Retinal pigment epithelial cell (primary cell): Measurements from ENCODE around the gene HPSE.

Experiments used
- DNase-seq: peaks from one replicate; pipeline ENCODE4 v3.0.0-alpha.2; 2010; ENCODE audit warnings: low read depth
- H3K4me3 ChIP-seq: 2 replicates; pipeline ENCODE4 v1.5.1; 2011; ENCODE audit warnings: mild to moderate bottlenecking, low read length, control low read depth, moderate library complexity
- CTCF ChIP-seq: conservative IDR thresholded peaks from 2 replicates; pipeline ENCODE4 v1.5.1; 2011; ENCODE audit warnings: low read depth, low read length, control low read depth, inconsistent platforms

The HPSE gene

DNA sequence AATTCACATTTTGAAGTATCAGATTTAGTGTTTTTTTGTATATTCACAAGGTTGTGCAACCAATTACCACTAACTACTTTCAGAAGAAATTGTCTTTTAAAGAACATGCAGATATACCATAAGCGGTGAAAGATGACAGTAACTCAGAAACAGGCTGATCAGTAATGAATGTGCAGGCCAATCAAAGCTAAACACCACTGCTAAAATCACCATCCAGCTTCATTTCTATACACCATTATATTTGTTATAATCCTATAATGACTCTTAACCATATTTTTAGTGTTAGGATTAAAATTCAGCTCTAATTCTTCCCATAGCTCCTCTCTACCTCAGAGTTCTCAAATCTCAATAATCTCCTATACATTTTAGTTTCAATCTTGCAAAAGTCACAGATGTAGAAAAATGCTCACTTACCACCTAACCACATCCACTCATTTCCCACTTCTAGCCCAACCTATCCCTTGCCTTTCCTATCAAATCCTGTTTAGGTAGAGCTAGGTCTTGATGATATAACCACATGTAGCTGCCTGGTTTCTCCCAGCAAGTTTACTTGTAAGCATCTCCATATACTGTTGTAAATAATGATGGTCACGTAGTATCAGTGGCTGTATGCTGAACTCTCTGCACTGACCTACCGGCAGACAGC lies 66.7 kb downstream of the HPSE start:
- H3K4me3 ChIP-seq = no peak overlapping the region
- no peak for DNase-seq
- no peak for TF ChIP-seq CTCF

DNA sequence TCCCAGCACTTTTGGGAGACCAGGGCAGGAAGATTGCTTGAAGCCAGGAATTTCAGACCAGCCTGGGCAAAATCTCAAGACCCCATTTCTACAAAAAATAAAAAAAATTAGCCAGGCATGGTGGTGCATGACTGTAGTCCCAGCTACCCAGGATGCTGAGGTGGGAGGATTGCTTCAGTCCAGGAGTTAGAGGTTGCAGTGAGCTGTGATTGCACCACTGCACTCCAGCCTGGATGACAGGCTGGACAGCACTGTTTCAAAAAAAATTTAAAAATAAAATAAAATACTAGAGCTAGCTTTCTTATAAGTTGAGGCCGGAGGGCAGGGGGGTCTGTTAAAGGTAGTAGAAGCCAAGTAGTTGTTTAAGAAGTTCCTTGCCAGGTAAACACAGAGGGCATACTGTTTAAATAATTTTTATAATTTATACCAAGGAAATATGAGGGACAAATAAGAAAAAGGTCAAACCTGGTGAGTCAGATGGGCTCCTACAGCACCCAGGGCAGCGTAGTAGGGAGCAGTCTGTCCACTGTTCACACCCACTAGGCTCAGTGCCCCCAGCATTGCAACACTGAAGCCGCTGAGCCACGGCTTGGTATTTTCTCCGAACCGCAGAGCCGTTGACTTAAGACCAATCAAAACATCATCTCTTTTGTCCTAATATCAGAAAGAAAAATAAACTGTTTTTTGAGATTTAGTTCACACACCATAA lies 67.4 kb downstream of the HPSE start:
- TF ChIP-seq CTCF = no peak
- no peak for DNase-seq
- H3K4me3 ChIP-seq = no peak overlapping the region

DNA sequence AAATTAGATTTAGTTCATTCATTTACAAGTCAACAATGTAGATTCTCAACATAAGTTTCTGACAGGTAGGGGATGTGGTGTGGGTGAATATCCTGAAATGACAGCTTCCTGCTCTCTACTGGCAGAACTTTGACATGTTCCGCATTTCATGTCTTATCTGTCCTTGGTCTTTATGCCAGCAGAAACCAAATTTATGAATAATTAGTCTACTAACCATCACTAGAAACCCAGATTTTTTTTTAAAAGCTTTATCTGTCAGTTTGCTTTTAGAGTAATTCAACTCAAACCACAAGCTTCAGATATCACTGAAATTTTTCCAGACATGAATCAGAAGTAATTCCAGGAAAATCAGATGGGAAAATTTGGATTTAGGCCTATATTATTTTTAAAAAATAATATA lies 68.0 kb downstream of the HPSE start:
- DNase-seq = no peak
- no peak for TF ChIP-seq CTCF
- H3K4me3 ChIP-seq = no peak overlapping the region

DNA sequence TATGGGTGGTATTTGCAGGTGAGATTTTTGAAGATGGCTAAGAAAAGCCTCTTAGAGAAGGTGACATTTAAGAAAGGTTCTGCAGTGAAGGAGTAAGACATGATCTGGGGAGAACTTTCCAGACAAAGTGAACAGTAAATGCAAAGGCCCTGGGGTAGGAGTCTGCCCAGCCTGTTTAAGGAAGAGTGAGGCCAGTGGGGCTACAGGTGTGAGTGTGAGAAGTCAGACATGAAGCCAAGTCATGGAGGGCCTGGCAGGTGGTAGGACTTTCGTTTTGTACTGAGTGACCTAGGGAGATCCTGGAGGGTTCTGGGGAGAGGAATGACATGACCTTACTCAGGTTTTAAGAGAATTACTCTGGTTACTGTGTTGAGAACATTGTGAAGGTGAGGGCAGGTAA lies 71.5 kb downstream of the HPSE start:
- H3K4me3 ChIP-seq = no peak overlapping the region
- no peak for TF ChIP-seq CTCF

GRCh38 chr4:83262682-83263081 lies 72.0 kb downstream of the HPSE start:
- H3K4me3 ChIP-seq = no peak overlapping the region
- DNase-seq = no peak
- TF ChIP-seq CTCF = no peak

More for the DNA sequence above, 71.5 kb downstream of the HPSE start:
- no peak for DNase-seq

GRCh38 chr4:83261307-83261706 lies 73.3 kb downstream of the HPSE start:
- H3K4me3 ChIP-seq = no peak overlapping the region
- no peak for DNase-seq
- TF ChIP-seq CTCF = no peak

GRCh38 chr4:83259586-83259985 lies 75.1 kb downstream of the HPSE start:
- no peak for DNase-seq
- no peak for TF ChIP-seq CTCF
- no peak overlapping the region for H3K4me3 ChIP-seq
